ENCODE data around the gene ZNF205. TPM values are rescaled to one million over a fixed set of nuclear protein-coding genes. Genes with fewer than 3 reads are reported as not detected.

Gene ZNF205
- total and polyA plus RNA-seq, 4 donors = 9.2 to 26.4 (median 21.8) TPM

GRCh38 chr16:3145660-3146059 is 33.3 kb downstream of the ZNF205 start:
- Histone ChIP-seq H3K9me3 (ENCODE audit: control insufficient read depth, insufficient read depth, low read length) (no peaks in the 10 kb centered on the region), H3K4me1 (ENCODE audit: control insufficient read depth, insufficient read depth, low read length) (peaks cover 15% of the 10 kb centered on the region), H3K36me3 (ENCODE audit: control insufficient read depth, insufficient read depth, low read length) (peaks cover 53% of the 10 kb centered on the region), H3K4me3 (ENCODE audit: low read depth, low read length) (no peak overlapping the region), H3K27ac (ENCODE audit: low read depth, low read length) (no peak overlapping the region), H3K27me3 (ENCODE audit: control insufficient read depth, insufficient read depth, low read length) (no peaks in the 10 kb centered on the region)
- DNase-seq (ENCODE audit: low read depth in 4 of 6, low spot score in 6 of 6) = no peak
- 70% methylated on average over 12 of the region's 12 CpGs for WGBS (ENCODE audit: insufficient coverage)

GRCh38 chr16:3147046-3147756 is 34.8 kb downstream of the ZNF205 start:
- H3K4me1 ChIP-seq (ENCODE audit: control insufficient read depth, insufficient read depth, low read length) = peaks cover 31% of the 10 kb centered on the region
- H3K9me3 ChIP-seq (ENCODE audit: control insufficient read depth, insufficient read depth, low read length) = no peaks in the 10 kb centered on the region
- 86% methylated on average over 15 of the region's 16 CpGs for WGBS (ENCODE audit: insufficient coverage)
- no peak overlapping the region for H3K27ac ChIP-seq (ENCODE audit: low read depth, low read length)
- H3K4me3 ChIP-seq (ENCODE audit: low read depth, low read length) = no peak overlapping the region
- no peak for DNase-seq (ENCODE audit: low read depth in 4 of 6, low spot score in 6 of 6)
- peaks cover 38% of the 10 kb centered on the region for H3K36me3 ChIP-seq (ENCODE audit: control insufficient read depth, insufficient read depth, low read length)
- H3K27me3 ChIP-seq (ENCODE audit: control insufficient read depth, insufficient read depth, low read length) = no peaks in the 10 kb centered on the region

GRCh38 chr16:3147757-3148104 is 35.3 kb downstream of the ZNF205 start:
- WGBS (ENCODE audit: insufficient coverage) = 82% methylated on average over 5 of the region's 5 CpGs
- Histone ChIP-seq H3K27me3 (ENCODE audit: control insufficient read depth, insufficient read depth, low read length) (no peaks in the 10 kb centered on the region), H3K4me1 (ENCODE audit: control insufficient read depth, insufficient read depth, low read length) (peaks cover 36% of the 10 kb centered on the region), H3K9me3 (ENCODE audit: control insufficient read depth, insufficient read depth, low read length) (no peaks in the 10 kb centered on the region), H3K27ac (ENCODE audit: low read depth, low read length) (no peak overlapping the region), H3K36me3 (ENCODE audit: control insufficient read depth, insufficient read depth, low read length) (peaks cover 32% of the 10 kb centered on the region), H3K4me3 (ENCODE audit: low read depth, low read length) (no peak overlapping the region)
- no peak for DNase-seq (ENCODE audit: low read depth in 4 of 6, low spot score in 6 of 6)

- H3K4me3 ChIP-seq (ENCODE audit: low read depth, low read length) = no peak overlapping the region
- H3K9me3 ChIP-seq (ENCODE audit: control insufficient read depth, insufficient read depth, low read length) = no peaks in the 10 kb centered on the region
- H3K36me3 ChIP-seq (ENCODE audit: control insufficient read depth, insufficient read depth, low read length) = peaks cover 24% of the 10 kb centered on the region
- no peaks in the 10 kb centered on the region for H3K27me3 ChIP-seq (ENCODE audit: control insufficient read depth, insufficient read depth, low read length)
- H3K27ac ChIP-seq (ENCODE audit: low read depth, low read length) = no peak overlapping the region
- DNase-seq (ENCODE audit: low read depth in 4 of 6, low spot score in 6 of 6) = no peak
- WGBS (ENCODE audit: insufficient coverage) = 90% methylated on average over 11 of the region's 13 CpGs
- H3K4me1 ChIP-seq (ENCODE audit: control insufficient read depth, insufficient read depth, low read length) = peaks cover 36% of the 10 kb centered on the region
Measured at GRCh38 chr16:3148256-3149192, 36.1 kb downstream of the ZNF205 start.

- Histone ChIP-seq H3K4me3 (ENCODE audit: low read depth, low read length) (no peak overlapping the region), H3K27ac (ENCODE audit: low read depth, low read length) (peak overlapping the region; percentile 69), H3K4me1 (ENCODE audit: control insufficient read depth, insufficient read depth, low read length) (peaks cover 36% of the 10 kb centered on the region), H3K27me3 (ENCODE audit: control insufficient read depth, insufficient read depth, low read length) (no peaks in the 10 kb centered on the region), H3K36me3 (ENCODE audit: control insufficient read depth, insufficient read depth, low read length) (peaks cover 18% of the 10 kb centered on the region), H3K9me3 (ENCODE audit: control insufficient read depth, insufficient read depth, low read length) (no peaks in the 10 kb centered on the region)
- 94% methylated on average over 6 of the region's 6 CpGs for WGBS (ENCODE audit: insufficient coverage)
- DNase-seq (ENCODE audit: low read depth in 4 of 6, low spot score in 6 of 6) = no peak
Measured at GRCh38 chr16:3149193-3149530, 36.8 kb downstream of the ZNF205 start.

GRCh38 chr16:3149630-3150345 is 37.4 kb downstream of the ZNF205 start:
- DNase-seq (ENCODE audit: low read depth in 4 of 6, low spot score in 6 of 6) = peak in 2 of 6 donors; percentile 77 to 79
- Histone ChIP-seq H3K4me3 (ENCODE audit: low read depth, low read length) (peak overlapping the region; percentile 62), H3K9me3 (ENCODE audit: control insufficient read depth, insufficient read depth, low read length) (no peaks in the 10 kb centered on the region), H3K27ac (ENCODE audit: low read depth, low read length) (peak overlapping the region; percentile 69), H3K4me1 (ENCODE audit: control insufficient read depth, insufficient read depth, low read length) (peaks cover 36% of the 10 kb centered on the region), H3K27me3 (ENCODE audit: control insufficient read depth, insufficient read depth, low read length) (no peaks in the 10 kb centered on the region), H3K36me3 (ENCODE audit: control insufficient read depth, insufficient read depth, low read length) (peaks cover 12% of the 10 kb centered on the region)
- 2% methylated on average over 39 of the region's 41 CpGs for WGBS (ENCODE audit: insufficient coverage)

- Histone ChIP-seq H3K9me3 (ENCODE audit: control insufficient read depth, insufficient read depth, low read length) (no peaks in the 10 kb centered on the region), H3K4me3 (ENCODE audit: low read depth, low read length) (peak overlapping the region; percentile 62), H3K36me3 (ENCODE audit: control insufficient read depth, insufficient read depth, low read length) (peaks cover 6% of the 10 kb centered on the region), H3K27me3 (ENCODE audit: control insufficient read depth, insufficient read depth, low read length) (no peaks in the 10 kb centered on the region), H3K4me1 (ENCODE audit: control insufficient read depth, insufficient read depth, low read length) (peaks cover 36% of the 10 kb centered on the region), H3K27ac (ENCODE audit: low read depth, low read length) (peak overlapping the region; percentile 85)
- DNase-seq (ENCODE audit: low read depth in 4 of 6, low spot score in 6 of 6) = peak; percentile 89 to 99 (median 95)
- WGBS (ENCODE audit: insufficient coverage) = 0% methylated on average over 48 of the region's 62 CpGs
Measured at GRCh38 chr16:3150346-3151218, 38.2 kb downstream of the ZNF205 start.

- no peaks in the 10 kb centered on the region for H3K27me3 ChIP-seq (ENCODE audit: control insufficient read depth, insufficient read depth, low read length)
- 0% methylated on average over 1 of the region's 15 CpGs for WGBS (ENCODE audit: insufficient coverage)
- H3K4me3 ChIP-seq (ENCODE audit: low read depth, low read length) = peak overlapping the region; percentile 53
- no peaks in the 10 kb centered on the region for H3K9me3 ChIP-seq (ENCODE audit: control insufficient read depth, insufficient read depth, low read length)
- H3K36me3 ChIP-seq (ENCODE audit: control insufficient read depth, insufficient read depth, low read length) = peaks cover 3% of the 10 kb centered on the region
- H3K27ac ChIP-seq (ENCODE audit: low read depth, low read length) = peak overlapping the region; percentile 79
- no peak for DNase-seq (ENCODE audit: low read depth in 4 of 6, low spot score in 6 of 6)
- peaks cover 36% of the 10 kb centered on the region for H3K4me1 ChIP-seq (ENCODE audit: control insufficient read depth, insufficient read depth, low read length)
Measured at GRCh38 chr16:3152027-3152276, 39.6 kb downstream of the ZNF205 start.

Measured in spinal cord (tissue), 10 donors.